Cardiac septum (tissue), 1 donor: ENCODE measurements around the gene SELENOS. TPM values are rescaled to one million over a fixed set of nuclear protein-coding genes. Genes with fewer than 3 reads are reported as not detected.
"Not testable (repeated sequence)": the region's sequence is repeated elsewhere in the genome, so short reads cannot be mapped to it uniquely, and the experiment has no call there.

ENCODE experiments used
- DNase-seq: peaks from one replicate; pipeline ENCODE4 v3.0.0-alpha.2; 2020; ENCODE audit warnings: low spot score
- intact Hi-C: fragments of 100-400 bp; cut with DNase I; formaldehyde crosslinking; loops from one replicate; pipeline ENCODE4 v1.14.0; 2022
- total RNA-seq: library from RNA; stranded (reverse); fragmentation: NEBNext Ultra II Directional; extraction: Animal tissue kit (Norgen Biotek cat#: 25700); gene quantifications from one replicate; pipeline ENCODE4 v1.2.1, GENCODE V29; 2021
- donor health status: DM: no; HTN: no; CAD: no.

The SELENOS gene
- total RNA-seq, 1 donor from 2014 or later = 51.6 TPM

DNA sequence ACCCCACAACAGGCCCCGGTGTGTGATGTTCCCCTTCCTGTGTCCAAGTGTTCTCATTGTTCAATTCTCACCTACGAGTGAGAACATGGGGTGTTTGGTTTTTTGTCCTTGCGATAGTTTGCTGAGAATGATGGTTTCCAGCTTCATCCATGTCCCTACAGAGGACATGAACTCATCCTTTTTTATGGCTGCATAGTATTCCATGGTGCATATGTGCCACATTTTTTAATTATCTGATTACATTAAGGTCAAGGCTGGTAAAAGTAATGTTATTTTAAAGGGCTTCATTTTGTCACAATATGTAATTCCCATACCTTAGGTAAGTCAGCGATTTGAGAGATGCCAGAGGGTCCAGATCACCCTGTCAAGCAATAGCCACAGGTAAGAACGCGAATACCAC, 10.1 kb upstream of the SELENOS start:
- intact Hi-C loops, DNase-seq: not testable (repeated sequence)

DNA sequence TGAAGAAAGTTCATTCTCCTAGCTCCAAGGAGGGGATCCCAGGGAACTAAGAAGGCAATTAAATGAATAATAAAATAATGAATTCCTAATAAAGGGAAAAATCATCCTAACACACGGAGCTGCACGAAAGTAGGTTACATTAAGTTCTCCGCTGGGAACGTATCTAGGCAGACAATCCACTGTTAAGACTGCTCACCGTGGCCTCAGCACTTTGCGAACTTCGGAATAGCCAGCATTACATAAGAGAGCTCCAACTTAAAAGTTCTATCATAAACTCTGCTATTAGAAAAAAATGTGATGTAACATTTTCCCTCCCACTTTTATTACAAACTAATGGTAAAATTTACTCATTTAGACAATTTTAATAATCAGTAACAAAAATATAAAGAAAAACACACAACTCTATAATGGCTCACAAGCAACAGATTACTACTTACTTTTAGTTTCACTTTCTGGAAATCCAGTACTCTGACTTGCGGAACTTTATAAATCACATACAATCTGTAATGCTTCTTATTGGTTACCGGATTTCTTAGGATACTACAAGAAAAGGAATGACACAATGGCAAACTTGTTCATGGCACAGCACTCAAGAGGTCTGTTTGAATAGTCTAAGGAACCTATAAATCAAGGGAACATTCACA, 9.3 kb upstream of the SELENOS start:
- DNase-seq = no peak
- intact Hi-C loops = no loop called here

- intact Hi-C loops = no loop called here
- DNase-seq = no peak
These were observed 6.6 kb upstream of the SELENOS start for GRCh38 chr15:101283931-101284330.

GRCh38 chr15:101280007-101280406, 2.7 kb upstream of the SELENOS start:
- intact Hi-C loops = no loop called here
- no peak for DNase-seq

GRCh38 chr15:101277943-101278564, 769 bp upstream of the SELENOS start:
- no peak for DNase-seq
- intact Hi-C loops = loop anchor here (10.0 kb wide), 1 partner anchor 673 kb away; the partner anchor contains the start of genes ASB7 and LINS1

DNA sequence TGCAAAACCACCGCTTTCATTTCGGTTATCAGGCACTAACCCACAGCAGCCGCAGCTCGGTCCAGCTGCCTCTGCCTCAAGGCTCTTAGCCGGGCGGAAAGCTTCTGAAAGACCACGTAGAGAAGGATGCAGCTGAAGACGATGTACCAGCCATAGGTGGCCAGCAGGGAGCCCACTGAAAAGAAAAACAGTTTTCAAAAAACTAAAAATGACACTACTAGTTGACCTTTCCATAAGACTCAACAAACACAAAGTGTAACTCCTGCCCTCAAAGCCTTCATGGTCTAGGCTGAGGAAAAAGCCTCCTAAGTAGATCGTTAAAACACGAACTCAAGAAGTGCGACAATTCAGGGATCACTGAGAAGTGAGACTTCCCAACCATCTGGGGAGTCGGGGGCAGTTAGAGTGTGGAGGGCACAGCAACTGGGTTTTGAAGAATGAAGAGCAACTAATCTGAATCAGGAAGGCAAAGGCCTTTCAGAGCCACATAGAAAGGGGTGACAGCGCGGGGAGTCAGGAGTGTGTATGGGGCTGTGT, 716 bp downstream of the SELENOS start:
- DNase-seq = no peak
- intact Hi-C loops = loop anchor here (10.0 kb wide), 1 partner anchor 672 kb away; the partner anchor contains the start of genes ASB7 and LINS1

DNA sequence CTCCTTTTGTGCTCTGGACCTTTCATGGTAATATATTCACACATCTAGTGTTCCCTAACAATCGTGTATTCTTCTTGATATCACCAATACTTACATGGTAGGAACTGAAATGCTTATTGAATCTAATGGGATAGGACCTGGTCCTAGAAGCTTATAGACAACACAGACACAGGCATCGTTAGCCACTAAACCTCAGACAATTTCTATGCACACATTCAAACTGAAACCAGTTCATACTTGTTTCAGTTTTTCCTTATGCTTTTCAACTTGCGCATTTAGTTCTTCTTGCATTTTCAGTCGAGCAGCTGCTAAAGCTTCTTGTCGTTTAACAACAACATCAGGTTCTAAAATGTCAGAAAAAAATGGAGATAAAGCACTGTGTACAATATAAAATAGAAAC, 2.3 kb downstream of the SELENOS start:
- intact Hi-C loops = loop anchor here (10.0 kb wide), 1 partner anchor 670 kb away; the partner anchor contains the start of genes ASB7 and LINS1
- no peak for DNase-seq

GRCh38 chr15:101273534-101273933, 3.8 kb downstream of the SELENOS start:
- intact Hi-C loops = loop anchor here (10.0 kb wide), 1 partner anchor 669 kb away; the partner anchor contains the start of genes ASB7 and LINS1
- no peak for DNase-seq

- intact Hi-C loops = loop anchor here (10.0 kb wide), 1 partner anchor 668 kb away; the partner anchor contains the start of genes ASB7 and LINS1
- no peak for DNase-seq
These were observed 4.7 kb downstream of the SELENOS start for GRCh38 chr15:101272584-101272983.

DNA sequence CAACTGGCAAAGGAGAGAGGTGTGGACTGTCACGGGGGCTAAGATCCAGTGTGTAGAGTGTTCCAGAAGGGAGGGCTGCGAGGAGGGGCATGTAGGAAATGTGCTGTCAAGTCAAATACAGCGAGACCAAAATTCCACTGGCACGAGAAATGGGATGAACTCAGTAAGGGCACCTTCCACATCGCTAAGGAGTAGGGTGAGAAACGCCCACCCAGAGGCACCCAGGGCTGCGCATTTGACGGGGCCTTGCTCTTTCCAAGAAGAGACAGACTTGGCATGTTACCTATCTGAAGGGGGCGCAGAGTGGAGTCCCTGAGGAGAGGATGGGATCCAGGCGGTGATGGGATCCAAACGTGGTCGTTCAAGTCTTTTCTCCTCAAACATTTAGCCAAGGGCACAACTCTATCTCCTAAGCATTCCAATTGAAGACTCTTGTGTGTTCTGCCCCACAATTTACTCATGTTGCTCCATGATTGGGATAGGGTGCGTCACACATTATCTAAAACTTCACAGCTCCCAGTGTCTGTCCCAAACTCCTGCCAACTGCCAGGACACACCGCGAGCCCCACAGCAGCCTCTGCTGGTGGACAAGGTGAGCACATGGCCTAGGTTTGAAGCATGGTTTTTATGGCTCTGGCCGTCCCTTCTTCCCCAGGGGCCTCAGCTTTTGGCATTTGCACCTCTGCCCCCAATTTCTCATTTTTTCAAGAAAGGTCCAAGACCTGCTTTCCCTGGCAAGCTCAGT, 7.6 kb downstream of the SELENOS start:
- intact Hi-C loops = loop anchor here (10.0 kb wide), 1 partner anchor 665 kb away; the partner anchor contains the start of genes ASB7 and LINS1
- DNase-seq = no peak

- DNase-seq = no peak
- intact Hi-C loops = no loop called here
These were observed 9.8 kb downstream of the SELENOS start for GRCh38 chr15:101267320-101268104.

GRCh38 chr15:101266787-101267186, 10.5 kb downstream of the SELENOS start:
- DNase-seq = no peak
- intact Hi-C loops = no loop called here

DNA sequence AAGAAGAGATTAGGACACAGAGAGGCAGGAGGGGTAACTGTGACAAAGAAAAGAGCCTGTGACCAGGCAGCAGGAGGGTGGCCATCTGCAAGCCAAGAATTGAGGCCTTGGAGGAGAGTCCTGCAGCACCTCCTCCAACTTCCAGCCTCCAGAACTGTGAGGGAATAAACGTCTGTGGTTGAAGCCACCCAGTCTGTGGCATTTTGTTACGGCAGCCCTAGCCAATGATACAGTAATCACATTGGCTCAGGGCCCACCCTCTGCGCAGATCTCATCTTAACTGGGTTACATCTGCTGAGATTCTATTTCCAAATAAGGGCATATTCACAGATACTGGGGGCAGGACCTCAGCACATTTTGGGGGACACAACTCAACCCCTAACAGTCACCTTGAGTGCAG, 11.3 kb downstream of the SELENOS start:
- intact Hi-C loops = no loop called here
- no peak for DNase-seq

- DNase-seq = no peak
- intact Hi-C loops = no loop called here
These were observed 12.2 kb downstream of the SELENOS start for GRCh38 chr15:101264911-101265641.

DNA sequence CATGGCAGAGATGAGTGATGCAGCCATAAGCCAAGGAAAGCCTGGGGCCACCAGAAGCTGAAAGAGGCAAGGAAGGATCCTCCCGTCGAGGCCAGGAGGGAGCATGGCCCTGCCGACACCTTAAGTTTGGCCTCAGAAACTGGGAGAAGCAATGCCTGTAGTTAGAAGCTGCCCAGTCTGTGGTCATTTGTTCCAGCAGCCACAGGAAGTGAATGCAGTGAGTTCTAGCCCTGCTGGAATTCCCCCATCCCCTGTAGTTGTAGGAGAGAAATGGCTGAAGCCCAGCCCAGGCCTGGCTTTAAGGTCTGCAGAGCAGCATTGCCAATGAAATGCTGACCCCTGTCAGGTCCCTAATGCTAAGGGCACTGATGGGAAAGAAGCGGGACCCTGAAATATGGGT, 13.3 kb downstream of the SELENOS start:
- no peak for DNase-seq
- intact Hi-C loops = no loop called here

DNA sequence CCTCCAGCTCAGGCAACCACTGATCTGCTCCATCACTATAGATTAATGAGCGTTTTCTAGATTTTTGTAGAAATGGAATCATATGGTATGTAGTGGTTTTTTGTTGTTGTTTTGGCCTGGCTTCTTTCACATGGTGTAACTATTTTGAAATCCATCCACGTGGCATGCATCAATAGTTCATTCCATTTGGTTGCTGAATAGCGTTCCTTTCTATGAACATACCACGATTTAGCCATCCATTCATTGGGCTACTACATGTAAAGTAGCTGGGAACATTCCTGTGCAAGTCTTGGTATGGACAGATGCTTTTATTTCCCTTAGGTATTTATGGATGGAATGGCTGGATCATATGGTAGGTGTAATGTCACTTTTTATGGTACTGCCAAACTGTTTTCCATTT, 14.7 kb downstream of the SELENOS start:
- intact Hi-C loops = no loop called here

GRCh38 chr15:101258238-101259144, 18.8 kb downstream of the SELENOS start:
- intact Hi-C loops = loop anchor here (1.0 to 10.0 kb wide), 3 partner anchors 170 to 344 kb away; partner anchors contain the start of gene LRRK1
- no peak for DNase-seq

More for the DNA sequence above, 14.7 kb downstream of the SELENOS start:
- no peak for DNase-seq
